SHP77 (cell line): Measurements from ENCODE around the gene FRK.

Source experiments
- DNase-seq, 2 experiments: peaks; one replicate each; lab custom pipeline; 2025; lab: John Stamatoyannopoulos, UW

Gene FRK

GRCh38 chr6:115887891-115888290, 172.8 kb downstream of the FRK start:
- no peak for DNase-seq

GRCh38 chr6:115885636-115886366, 174.9 kb downstream of the FRK start:
- DNase-seq: no peak

- no peak for DNase-seq
Observed at GRCh38 chr6:115882771-115883170, 177.9 kb downstream of the FRK start.

GRCh38 chr6:115882174-115882573, 178.5 kb downstream of the FRK start:
- no peak for DNase-seq
